ENCODE results near the gene EREG.
A peak's percentile ranks its signal among the peaks of the same experiment; 100 is the strongest.

Gene EREG

DNA sequence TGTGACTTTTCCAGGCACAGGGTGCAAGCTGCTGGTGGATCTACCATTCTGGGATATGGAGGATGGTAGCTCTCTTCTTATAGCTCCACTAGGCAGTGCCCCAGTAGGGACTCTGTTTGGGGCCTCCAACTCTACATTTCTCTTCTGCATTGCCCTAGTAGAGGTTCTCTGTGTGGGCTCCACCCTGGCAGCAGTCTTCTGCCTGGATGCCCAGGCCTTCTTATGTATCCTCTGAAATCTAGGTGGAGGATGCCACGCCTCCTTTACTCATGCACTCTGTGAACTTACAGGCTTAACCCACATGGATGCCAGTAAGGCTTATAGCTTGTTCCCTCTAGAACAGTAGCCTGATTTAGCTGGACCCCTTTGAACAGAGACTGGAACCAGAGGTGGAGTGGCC, 20.9 kb upstream of the EREG start:
- DNase-seq (ENCODE audit: low spot score): no peak

DNA sequence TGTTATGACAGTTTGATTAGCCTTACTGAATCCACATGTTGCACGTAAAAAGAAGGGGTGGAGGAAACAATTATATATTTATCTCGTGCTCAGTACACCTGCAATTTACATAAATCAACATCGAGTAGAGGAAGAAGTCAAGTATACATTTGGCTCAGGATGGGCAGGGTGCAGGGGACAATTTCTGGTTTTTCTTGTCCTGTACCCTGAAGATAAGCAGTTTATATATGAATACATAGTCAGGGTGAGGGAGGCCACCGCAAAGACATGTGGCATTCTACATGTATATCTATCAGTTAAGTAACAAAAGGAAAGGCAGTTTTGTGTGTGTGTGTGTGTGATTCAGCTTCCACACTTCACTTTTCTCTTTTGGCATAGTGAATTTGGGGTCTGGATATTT, 11.1 kb upstream of the EREG start:
- no peak for DNase-seq (ENCODE audit: low spot score)

DNA sequence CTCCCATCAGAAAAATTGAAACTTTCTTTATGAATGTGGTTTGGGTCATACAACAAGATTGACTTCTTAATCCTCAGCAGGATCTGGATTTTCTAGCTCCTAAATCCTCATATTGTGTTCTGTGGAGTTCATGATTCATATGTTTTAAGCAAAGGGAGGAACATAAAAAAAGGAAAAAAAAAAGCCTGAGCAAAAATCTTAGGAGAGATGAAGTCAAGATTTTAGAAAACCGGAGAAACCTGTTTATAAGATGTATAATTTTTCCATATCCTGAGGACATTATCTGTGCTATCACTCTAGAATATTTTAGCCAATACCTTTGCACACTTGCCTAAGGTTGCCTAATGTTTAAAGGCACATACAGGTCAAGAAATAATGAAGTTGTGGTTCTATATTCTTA, 7.0 kb upstream of the EREG start:
- DNase-seq (ENCODE audit: low spot score): no peak

DNA sequence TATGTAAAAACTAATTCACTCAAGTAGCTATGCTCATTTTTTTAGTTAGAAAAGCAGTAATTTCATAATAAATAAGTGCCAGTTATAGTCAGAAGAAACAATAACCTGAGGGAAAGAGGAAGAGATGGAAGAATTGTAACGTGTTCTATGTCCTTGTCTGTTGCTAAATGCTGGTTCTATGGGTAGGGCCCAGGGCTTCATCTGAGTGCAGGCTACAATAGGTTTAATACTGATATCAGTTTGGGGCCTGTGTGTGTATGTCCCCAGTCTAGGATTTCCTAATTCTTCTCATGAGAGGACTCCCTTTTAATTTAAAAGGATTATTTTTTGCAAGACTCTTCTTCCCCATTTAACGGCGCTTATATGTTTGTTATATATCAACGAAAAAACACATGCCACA, 3.3 kb upstream of the EREG start:
- no peak for DNase-seq (ENCODE audit: low spot score)

DNA sequence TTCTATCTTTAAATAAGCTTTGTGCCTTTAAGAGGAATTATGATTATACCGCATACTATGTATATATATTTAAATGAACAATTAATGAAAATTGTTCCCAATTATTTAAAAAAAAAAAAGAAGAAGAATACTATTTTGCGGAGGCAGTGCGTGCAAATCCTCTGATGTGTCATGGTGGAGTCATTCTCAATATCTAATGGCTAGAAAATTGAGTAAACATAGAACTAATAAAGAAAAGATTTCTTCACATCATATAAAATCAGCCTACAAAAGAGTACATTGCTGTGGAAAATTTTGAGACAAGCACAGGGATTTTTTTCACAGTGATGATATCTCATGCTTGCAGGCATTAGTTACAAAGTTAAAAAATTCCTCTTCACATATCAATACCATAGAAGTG, 2.6 kb upstream of the EREG start:
- DNase-seq (ENCODE audit: low spot score): no peak

DNA sequence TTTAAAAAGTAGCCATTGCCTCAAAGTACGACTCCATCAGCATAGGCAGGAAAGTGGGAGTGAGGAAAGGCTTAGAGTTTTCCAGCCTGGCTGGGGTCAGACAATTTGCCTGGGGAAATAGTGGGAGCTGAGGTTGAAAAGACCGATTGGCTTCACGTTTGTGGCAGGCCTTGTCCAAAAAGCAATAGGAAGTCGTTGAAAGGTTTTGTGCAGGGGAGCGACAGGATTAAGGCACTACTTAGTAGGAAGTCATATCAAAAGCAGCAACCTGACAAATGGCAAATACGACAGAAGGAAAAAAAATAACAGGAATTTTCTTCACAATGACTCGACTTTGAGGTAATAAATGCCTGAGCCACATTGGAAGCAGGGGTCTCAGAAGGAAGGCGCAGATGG, 691 bp upstream of the EREG start:
- DNase-seq (ENCODE audit: low spot score): no peak

DNA sequence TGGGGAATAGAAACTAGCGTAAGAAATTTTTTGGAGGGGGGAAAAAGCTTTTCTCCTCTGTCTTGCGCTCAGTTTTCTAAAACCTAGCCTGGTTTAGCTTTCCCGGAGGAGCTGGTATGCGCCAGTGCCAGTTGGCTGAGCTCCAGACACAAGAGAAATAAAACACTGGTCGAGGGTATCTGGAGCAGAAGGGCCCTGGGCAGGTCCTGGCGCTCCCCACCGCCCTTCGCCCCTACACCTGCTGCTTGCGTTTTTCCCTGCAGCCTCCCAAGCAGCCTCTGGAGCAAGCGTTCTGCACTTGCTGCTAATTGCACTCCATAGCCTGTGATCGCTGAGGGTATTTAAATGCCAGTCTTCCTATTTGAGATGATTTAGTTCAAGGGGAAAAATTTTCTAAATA, 816 bp downstream of the EREG start:
- no peak for DNase-seq (ENCODE audit: low spot score)

DNA sequence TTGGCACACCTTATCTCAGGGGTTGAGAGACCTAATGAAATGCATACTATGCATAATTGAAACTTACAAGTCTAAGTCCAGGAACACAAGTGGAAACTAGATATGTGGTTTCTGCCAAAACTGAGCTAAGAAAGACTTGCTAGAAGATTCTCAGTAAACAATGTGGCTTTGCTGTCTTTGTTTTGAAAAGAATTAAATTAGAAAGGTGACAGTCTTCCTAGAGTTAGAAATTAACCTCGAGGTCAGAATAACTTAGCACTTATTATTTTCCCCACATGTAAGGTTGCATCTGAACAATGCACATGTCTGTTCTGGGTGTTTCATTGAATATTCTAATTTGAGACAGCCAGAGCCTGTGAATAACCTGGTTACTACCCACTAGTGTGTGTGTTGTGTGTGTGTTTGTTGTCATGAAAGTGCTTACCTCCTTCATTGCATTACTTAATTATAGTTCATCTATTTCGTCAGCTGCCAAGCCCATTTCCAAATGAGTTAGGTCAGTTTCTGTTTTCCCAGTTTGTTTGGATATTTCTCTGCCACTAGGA, 1.5 kb downstream of the EREG start:
- DNase-seq (ENCODE audit: low spot score): no peak

DNA sequence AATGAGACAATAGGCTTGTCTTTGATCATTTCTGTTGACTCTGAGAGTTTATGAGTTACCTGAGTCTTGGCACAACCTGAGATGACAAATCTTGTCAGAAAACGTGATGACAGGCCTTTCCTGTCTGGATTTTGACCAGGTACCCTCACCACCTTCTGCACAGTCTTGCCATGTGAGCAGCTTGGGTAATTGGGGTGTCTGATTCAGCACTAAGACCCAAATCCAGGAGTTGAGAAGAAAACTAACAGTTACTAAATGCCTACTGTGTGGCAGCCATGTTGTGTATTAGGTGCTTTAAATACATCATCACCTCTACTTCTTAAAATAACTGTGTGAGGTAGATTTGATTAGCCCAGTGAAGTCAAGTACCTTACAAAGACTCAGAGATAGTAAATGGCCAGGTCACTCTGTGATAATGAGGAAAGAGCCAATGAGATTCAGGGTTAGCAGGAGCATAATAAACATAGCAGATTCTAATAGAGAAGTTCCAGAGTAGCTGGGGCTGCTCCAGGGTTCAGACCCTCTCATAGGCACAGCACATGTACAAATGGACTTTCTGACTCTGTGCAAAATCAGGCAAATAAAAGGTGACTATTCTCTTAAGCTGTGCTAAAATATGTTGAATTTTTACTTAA, 2.8 kb downstream of the EREG start:
- no peak for DNase-seq (ENCODE audit: low spot score)

DNA sequence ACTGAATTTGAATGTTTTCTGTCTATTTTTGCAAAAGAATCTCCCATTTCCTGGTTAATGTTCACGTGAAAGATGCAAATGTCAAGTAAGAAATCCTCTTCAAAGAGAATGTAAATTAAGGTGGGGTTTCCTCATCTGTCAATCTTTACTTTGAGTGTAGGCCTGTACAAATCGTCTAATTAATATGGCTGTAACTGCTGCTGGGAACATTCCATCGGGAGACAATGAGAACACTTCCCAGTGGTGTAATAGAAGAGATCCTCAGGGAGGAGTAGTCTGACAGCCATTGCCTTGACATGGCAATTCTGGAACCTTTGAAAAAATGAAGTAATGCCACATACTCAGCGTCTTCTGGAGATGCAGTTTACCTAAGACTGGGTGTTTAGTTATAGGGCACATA, 3.7 kb downstream of the EREG start:
- DNase-seq (ENCODE audit: low spot score): no peak

DNA sequence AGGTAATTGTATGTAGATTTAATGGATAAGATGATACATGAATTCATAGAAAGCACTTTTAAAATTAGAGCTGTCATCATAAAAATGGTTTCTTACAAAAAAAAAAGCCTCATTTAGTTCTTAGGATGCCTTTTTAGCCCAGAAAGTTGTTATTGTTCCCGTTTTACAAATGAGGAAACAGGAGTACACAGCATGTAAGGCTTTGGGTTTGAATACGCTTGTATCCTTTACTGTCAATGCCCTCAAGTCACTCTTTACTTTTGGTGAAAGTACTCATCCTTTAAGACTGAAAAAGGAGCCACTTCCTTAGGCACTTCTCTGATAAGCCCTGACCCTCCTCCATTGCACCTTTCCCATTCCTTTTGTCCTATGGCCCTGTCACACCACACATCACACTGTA, 4.9 kb downstream of the EREG start:
- no peak for DNase-seq (ENCODE audit: low spot score)

DNA sequence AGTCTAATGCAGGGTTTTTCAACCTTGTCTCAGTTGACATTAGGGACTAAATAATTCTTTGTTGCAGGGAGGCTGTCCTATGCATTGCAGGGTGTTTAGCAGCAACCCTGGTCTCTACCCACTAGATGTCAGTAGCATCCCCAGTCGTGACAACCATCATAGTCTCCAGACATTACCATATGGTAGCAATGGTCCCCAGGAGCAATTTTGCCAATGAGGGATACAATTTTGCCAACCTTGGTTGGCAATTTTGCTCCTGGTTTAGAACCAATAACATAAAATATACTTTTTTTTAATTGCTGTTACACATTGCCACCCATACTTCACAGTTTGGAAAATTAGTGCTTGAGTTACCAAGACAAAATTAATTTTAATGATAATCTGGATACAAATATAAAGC, 6.0 kb downstream of the EREG start:
- peak; percentile 17 for DNase-seq (ENCODE audit: low spot score)

DNA sequence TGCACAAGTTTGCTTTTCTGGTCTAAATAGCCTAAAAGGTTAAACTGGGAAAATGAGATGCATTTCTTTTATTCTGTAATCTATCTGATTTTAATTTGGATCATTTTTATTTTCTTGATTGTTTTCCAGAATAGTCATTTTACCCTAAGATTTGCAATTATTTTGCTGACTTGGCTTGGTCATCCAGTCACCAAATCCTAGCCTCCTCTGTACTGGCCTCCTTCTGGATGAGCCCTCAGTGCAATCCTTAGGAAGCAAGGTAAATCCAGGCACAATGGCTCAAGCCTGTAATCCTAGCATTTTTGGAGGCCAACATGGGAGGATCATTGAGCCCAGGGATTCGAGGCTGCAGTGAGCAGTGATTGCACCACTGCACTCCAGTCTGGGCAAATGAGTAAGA, 9.2 kb downstream of the EREG start:
- DNase-seq (ENCODE audit: low spot score): no peak

DNA sequence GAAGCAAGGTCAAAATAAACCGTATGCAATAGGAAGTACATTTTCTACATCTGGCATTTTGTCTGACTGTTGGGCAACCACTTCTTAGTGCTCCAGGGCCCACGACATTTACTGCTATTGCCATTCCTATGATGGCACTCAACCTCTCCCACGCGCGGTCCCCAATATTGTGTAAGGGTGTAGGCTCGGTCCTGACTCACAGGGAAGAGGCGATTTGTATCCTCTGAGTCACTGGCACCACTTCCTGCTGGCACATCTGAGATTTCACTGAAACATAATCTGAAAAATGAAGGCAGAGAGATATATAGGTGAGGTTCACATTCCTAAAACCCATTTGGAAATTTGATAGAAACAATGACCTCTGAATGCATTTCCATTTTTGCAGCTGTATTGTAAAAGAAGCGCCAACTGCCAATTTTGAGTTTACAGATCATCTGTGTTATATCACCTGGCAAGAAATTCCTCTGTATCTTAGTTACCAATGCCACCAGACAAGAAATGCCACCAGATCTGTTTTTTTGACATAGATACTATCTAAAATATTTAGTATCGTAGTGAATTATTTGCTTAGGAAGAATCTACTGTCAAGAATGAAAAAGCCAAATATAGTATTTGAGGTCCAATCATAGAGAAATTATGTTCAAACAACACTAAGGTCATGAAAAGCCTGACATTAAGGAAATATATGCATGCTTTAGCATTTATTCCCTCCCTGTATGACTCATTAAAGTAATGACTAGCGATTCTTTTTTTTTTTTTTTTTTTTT, 9.8 kb downstream of the EREG start:
- DNase-seq (ENCODE audit: low spot score): no peak

DNA sequence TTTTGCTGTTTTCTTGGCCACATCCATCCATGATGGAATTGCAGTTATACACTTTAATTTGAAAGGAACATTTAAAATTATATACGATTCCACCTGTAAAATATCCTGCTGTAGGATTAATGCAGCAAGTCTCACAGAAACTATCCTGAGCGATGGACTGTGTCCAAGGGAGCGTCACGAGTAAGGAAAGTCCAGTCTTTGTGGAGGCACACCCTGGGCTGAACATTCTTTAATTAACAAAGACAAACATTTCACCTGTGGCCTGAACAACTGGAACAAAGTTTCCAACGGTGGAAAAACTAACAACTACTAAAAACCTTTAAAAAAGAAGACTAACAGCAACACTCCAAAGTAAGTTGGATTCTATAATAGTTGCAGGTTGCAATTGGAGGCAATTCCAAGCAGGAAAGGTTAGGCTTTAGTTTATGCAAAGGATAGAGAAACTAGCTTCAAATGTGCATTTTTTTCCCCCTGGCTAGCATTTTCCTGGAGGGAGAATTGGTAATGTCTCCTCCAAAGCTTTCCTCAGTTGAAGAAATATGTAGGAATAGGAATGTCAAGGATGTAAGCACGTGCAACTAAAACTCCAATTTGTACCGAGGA, 11.0 kb downstream of the EREG start:
- DNase-seq (ENCODE audit: low spot score): no peak

DNA sequence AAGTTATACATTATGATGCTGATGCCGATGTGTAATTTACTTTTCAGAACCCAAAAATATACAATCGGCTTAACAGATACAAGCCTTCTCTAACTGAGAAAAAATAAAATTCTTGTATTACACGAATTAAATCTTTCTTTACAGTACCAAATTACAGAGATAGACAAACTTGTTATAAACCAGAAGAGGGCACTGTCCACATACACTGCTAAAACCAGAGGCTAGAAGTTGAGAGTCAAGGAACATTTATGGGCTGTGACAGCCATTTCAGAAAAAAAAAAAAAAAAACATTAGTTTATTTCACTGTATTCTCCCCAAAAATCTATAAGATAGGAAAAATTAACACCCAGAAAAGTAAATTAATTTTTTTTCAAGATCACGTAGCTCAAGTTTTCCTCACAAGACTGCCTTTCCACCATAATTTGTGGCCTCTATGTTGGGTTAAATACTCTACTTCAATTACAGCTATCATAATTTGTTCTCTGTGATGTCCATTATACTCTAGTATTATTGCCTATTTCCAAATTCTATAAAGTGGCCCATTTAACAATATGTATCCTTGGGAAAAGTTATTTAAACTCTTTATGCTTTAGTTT, 12.0 kb downstream of the EREG start:
- peak; percentile 29 for DNase-seq (ENCODE audit: low spot score)

DNA sequence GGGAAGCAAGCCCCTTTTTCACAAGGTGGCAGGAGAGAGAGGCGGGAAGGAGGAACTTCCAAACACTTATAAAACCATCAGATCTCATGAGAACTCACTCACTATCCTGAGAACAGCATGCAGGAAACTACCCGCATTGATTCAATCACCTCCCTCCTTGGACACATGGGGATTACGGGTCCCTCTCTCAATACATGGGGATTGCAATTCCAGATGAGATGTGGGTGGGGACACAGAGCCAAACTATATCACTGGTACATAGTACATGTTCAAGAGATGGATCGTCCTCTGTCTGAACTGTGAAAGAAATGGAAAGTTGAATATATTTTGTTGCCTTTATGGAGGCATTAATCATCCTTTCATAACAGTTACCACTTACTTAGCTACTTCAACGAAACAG, 12.8 kb downstream of the EREG start:
- DNase-seq (ENCODE audit: low spot score): no peak

DNA sequence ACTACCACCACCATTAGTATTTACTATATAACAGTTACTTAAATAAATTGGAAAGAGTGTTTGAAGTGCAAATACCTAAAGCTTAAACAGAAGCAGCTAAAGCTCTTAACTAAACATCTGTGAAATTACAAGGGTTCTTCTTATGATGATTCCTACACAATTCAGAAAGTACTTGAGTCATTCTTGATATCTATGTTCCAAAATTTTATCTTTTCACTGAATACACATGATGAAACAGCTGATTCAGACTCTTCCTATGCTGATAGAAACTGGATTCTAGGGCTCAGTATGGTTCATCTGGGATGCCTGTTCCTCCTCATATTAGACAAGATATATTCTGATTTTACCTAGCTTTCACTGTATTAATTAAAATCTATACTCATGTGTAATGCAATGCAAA, 13.6 kb downstream of the EREG start:
- no peak for DNase-seq (ENCODE audit: low spot score)

DNA sequence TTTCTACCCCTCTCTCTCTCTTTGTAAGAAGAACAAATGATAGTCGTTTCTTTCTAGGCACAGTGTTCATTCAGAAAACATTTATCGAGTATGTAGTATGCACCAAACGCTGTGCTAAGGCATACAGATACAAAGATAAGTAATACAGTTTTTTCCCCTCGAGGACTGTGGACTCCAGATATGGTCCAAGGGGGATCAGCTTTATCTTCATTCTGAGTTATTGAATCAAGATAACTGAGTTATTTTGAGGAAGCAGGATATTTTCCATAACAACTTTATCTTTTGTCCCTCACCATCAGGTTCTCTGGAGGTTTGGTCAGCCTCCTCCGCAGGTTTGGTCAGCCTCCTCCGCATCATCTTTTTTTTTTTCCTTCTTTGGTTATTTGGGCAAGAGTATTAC, 15.0 kb downstream of the EREG start:
- DNase-seq (ENCODE audit: low spot score): no peak

DNA sequence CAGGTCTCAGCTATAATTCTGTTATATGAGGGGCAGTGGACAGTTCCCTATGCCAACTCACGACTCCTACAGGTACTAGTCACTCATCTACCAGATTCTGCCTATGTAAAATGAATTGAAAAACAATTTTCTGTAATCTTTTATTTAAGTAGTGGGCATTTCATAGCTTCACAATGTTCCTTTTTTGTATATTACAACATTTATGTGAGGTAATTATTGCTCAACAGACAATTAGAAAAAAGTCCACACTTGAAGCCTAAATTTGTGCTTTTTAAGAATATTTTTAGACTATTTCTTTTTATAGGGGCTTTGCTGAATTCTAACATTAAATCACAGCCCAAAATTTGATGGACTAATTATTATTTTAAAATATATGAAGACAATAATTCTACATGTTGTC, 20.4 kb downstream of the EREG start:
- DNase-seq (ENCODE audit: low spot score): no peak

DNA sequence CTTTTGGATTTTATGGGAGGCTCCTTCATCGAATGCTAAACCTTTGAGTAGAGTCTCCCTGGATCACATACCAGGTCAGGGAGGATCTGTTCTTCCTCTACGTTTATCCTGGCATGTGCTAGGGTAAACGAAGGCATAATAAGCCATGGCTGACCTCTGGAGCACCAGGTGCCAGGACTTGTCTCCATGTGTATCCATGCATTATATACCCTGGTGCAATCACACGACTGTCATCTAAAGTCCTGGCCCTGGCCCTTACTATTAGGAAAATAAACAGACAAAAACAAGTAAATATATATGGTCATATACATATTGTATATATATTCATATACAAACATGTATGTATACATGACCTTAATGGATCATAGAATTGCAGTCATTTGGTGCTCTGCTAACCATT, 21.2 kb downstream of the EREG start:
- no peak for DNase-seq (ENCODE audit: low spot score)

DNA sequence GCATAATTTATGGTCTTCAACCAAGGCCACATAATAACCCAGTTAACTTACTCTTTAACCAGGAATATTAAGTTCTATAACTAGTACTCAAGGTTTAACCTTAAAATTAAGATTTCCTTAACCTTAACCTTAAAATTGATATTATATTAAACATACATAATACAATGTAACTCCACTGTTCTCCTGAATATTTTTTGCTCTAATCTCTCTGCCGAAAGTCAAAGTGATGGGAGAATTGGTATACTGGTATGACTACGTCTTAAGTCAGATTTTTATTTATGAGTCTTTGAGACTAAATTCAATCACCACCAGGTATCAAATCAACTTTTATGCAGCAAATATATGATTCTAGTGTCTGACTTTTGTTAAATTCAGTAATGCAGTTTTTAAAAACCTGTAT, 22.8 kb downstream of the EREG start:
- no peak for DNase-seq (ENCODE audit: low spot score)

DNA sequence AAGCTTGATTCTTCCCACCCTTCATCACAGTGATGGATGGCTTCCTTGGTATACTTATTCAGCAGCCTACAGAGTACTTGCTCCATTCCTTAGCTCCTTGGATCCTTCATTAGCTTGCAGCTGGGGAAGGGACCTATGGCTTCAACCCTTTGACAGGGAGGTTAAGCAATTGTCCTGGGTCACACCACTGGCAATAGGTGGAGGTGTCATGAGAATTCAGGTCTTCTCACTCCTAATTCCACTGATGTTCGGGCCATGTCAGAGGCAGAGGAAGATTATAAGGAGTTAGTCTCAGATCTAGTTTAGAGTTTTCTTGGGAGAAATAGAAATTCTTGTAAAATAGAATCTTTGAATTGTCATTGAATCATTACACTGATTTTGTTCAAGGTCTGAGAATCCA, 24.5 kb downstream of the EREG start:
- no peak for DNase-seq (ENCODE audit: low spot score)

Data from globus pallidus (tissue), 1 donor.